DMS153 (cell line): Measurements from ENCODE around the gene C16orf89.
A peak's percentile ranks its signal among the peaks of the same experiment; 100 is the strongest.

Experiments used
- DNase-seq: peaks from one replicate; lab custom pipeline; 2025; lab: John Stamatoyannopoulos, UW

Gene C16orf89

GRCh38 chr16:5028950-5029475, 36.7 kb downstream of the C16orf89 start:
- no peak for DNase-seq

GRCh38 chr16:5027575-5028235, 38.1 kb downstream of the C16orf89 start:
- no peak for DNase-seq

- no peak for DNase-seq
Measured at GRCh38 chr16:5027086-5027485, 38.7 kb downstream of the C16orf89 start.

- no peak for DNase-seq
Measured at GRCh38 chr16:5026664-5027063, 39.1 kb downstream of the C16orf89 start.

- DNase-seq: peak; percentile 43
Measured at GRCh38 chr16:5025171-5025632, 40.6 kb downstream of the C16orf89 start.

- DNase-seq: peak; percentile 66
Measured at GRCh38 chr16:5024632-5025031, 41.1 kb downstream of the C16orf89 start.

- DNase-seq: no peak
Measured at GRCh38 chr16:5022521-5022920, 43.2 kb downstream of the C16orf89 start.

GRCh38 chr16:5020551-5020950, 45.2 kb downstream of the C16orf89 start:
- DNase-seq: no peak

GRCh38 chr16:5019775-5020174, 46.0 kb downstream of the C16orf89 start:
- no peak for DNase-seq

GRCh38 chr16:5018793-5019192, 47.0 kb downstream of the C16orf89 start:
- DNase-seq: no peak

- DNase-seq: no peak
Measured at GRCh38 chr16:5017678-5017969, 48.1 kb downstream of the C16orf89 start.

- DNase-seq: no peak
Measured at GRCh38 chr16:5016967-5017677, 48.6 kb downstream of the C16orf89 start.

GRCh38 chr16:5015887-5016286, 49.9 kb downstream of the C16orf89 start:
- no peak for DNase-seq

GRCh38 chr16:5015351-5015750, 50.4 kb downstream of the C16orf89 start:
- no peak for DNase-seq

GRCh38 chr16:5012887-5013286, 52.9 kb downstream of the C16orf89 start:
- DNase-seq: no peak

GRCh38 chr16:5011637-5012036, 54.1 kb downstream of the C16orf89 start:
- DNase-seq: no peak

- no peak for DNase-seq
Measured at GRCh38 chr16:5010576-5011329, 55.0 kb downstream of the C16orf89 start.

GRCh38 chr16:5008311-5008731, 57.4 kb downstream of the C16orf89 start:
- DNase-seq: no peak

- DNase-seq: no peak
Measured at GRCh38 chr16:5007256-5007655, 58.5 kb downstream of the C16orf89 start.

- DNase-seq: no peak
Measured at GRCh38 chr16:5006348-5007193, 59.2 kb downstream of the C16orf89 start.

- DNase-seq: no peak
Measured at GRCh38 chr16:5005916-5006315, 59.8 kb downstream of the C16orf89 start.

GRCh38 chr16:5004311-5004710, 61.4 kb downstream of the C16orf89 start:
- DNase-seq: no peak
